GM12878 (cell line): ENCODE data around the gene NEU3.

Source experiments
- ASH2L ChIP-seq: fragments of 300-600, 200-600 bp; sonication (generic); IDR thresholded peaks from 2 replicates; pipeline ENCODE4 v1.6.1; 2017; ENCODE audit warnings: low read depth, mild to moderate bottlenecking, borderline replicate concordance
- CTCF ChIP-seq, 3 experiments: IDR thresholded peaks in 2 of 3; conservative IDR thresholded peaks in 1 of 3; 2 replicates each; pipeline ENCODE4 v1.5.1; 2011; ENCODE audit warnings: low read depth in 3 of 3, low read length in 3 of 3, mild to moderate bottlenecking in 3 of 3, control low read depth in 2 of 3, moderate library complexity in 2 of 3, inconsistent platforms in 1 of 3, mixed read lengths in 1 of 3; ENCODE audit not compliant: control insufficient read depth in 2 of 3, insufficient read depth in 1 of 3; ENCODE audit errors: extremely low read depth in 1 of 3
- E2F4 ChIP-seq: IDR thresholded peaks from 2 replicates; pipeline ENCODE4 v1.6.1; 2012; ENCODE audit warnings: low read depth, low read length, improper control_type of control experiment
- FOXK2 ChIP-seq: fragments of 450-650 bp; IDR thresholded peaks from 2 replicates; pipeline ENCODE4 v1.6.1; 2017; ENCODE audit warnings: mild to moderate bottlenecking, moderate library complexity
- FOXM1 ChIP-seq: IDR thresholded peaks from 2 replicates; pipeline ENCODE4 v1.6.1; 2012; ENCODE audit warnings: low read depth, mild to moderate bottlenecking, inconsistent platforms, low read length, moderate library complexity
- IRF3 ChIP-seq: fragments of 450-650 bp; IDR thresholded peaks from 2 replicates; pipeline ENCODE4 v1.6.1; 2014; ENCODE audit warnings: mild to moderate bottlenecking
- KAT2A ChIP-seq: conservative IDR thresholded peaks from 2 replicates; pipeline ENCODE4 v1.6.1; 2011; ENCODE audit warnings: low read depth, low read length; ENCODE audit not compliant: control insufficient read depth
- NFXL1 ChIP-seq: fragments of 450-650 bp; IDR thresholded peaks from 2 replicates; pipeline ENCODE4 v1.6.1; 2017; ENCODE audit warnings: antibody characterized with exemption, mild to moderate bottlenecking, borderline replicate concordance

- TF ChIP-seq FOXK2 (no peak), IRF3 (no peak), CTCF (IDR thresholded peaks at IDR 0.05 in 2 of 3, conservative IDR thresholded peaks at IDR 0.05 in 1 of 3; ENCODE audit: control insufficient read depth in 2 of 3, extremely low read depth in 1 of 3, insufficient read depth in 1 of 3, low read depth in 3 of 3, low read length in 3 of 3) (no peak), FOXM1 (no peak), E2F4 (no peak), KAT2A (no peak), ASH2L (no peak), NFXL1 (no peak)
Observed at GRCh38 chr11:74978041-74978440, 10.7 kb upstream of the NEU3 start.
